Kidney (tissue), 22 donors: Measurements from ENCODE around the gene SPATS2L. TPM values are rescaled to one million over a fixed set of nuclear protein-coding genes. Genes with fewer than 3 reads are reported as not detected.

ENCODE experiments used
- DNase-seq, 5 donors: peaks; one replicate each; pipeline ENCODE4 v3.0.0-alpha.2; 2013 to 2020
- FAIRE-seq: peaks from 2 replicates; lab custom pipeline; 2012; peaks lifted over from hg19 to GRCh38; lab: Jason Lieb, UNC
- H3K27ac ChIP-seq, 2 donors: one replicate each; pipeline ENCODE4 v1.7.0; 2013; ENCODE audit warnings: low read depth in 2 of 2, low read length in 2 of 2, inconsistent platforms in 1 of 2
- H3K27me3 ChIP-seq: one replicate; pipeline ENCODE4 v1.7.1; 2013; ENCODE audit warnings: low read length, inconsistent platforms; ENCODE audit not compliant: control insufficient read depth, insufficient read depth
- H3K36me3 ChIP-seq, 3 donors: one replicate each; pipeline versions ENCODE4 v1.7.0 to v1.7.1; 2013; ENCODE audit warnings: low read length in 3 of 3, control low read depth in 1 of 3, inconsistent platforms in 1 of 3; ENCODE audit not compliant: insufficient read depth in 3 of 3, control insufficient read depth in 2 of 3
- H3K4me1 ChIP-seq, 3 donors: one replicate each; pipeline versions ENCODE4 v1.7.0 to v1.7.1; 2013; ENCODE audit warnings: low read length in 3 of 3, inconsistent platforms in 1 of 3, low read depth in 1 of 3; ENCODE audit not compliant: control insufficient read depth in 2 of 3, insufficient read depth in 2 of 3
- H3K4me3 ChIP-seq, 3 donors: one replicate each; pipeline versions ENCODE4 v1.7.0 to v1.8.1; 2013; ENCODE audit warnings: low read length in 3 of 3, control low read depth in 1 of 3, inconsistent platforms in 1 of 3
- H3K9ac ChIP-seq, 3 donors: one replicate each; pipeline versions ENCODE4 v1.7.0 to v1.7.1; 2013; ENCODE audit warnings: low read length in 3 of 3, control low read depth in 1 of 3, inconsistent platforms in 1 of 3
- H3K9me3 ChIP-seq, 3 donors: one replicate each; pipeline versions ENCODE4 v1.7.0 to v1.7.1; 2013; ENCODE audit warnings: low read length in 3 of 3, control low read depth in 1 of 3, inconsistent platforms in 1 of 3; ENCODE audit not compliant: control insufficient read depth in 2 of 3, insufficient read depth in 1 of 3
- intact Hi-C: fragments of 100-400 bp; cut with DNase I; formaldehyde crosslinking; loops from one replicate; pipeline ENCODE4 v1.11.1; 2022
- long read RNA-seq, 10 donors: library from polyadenylated mRNA in 1 of 10; unstranded in 1 of 10; transcript quantifications; one replicate each; pipeline ENCODE4 v2.0.0 and lab custom pipeline, GENCODE V29; 2021 to 2026
- polyA plus RNA-seq: library from polyadenylated mRNA; stranded (reverse); fragments of 350-450 nt; fragmentation: Illumina TruSeq; extraction: RNeasy Lipid Tissue Mini Kit (QIAGEN cat#74804); gene quantifications from one replicate; pipeline ENCODE4 v1.2.3, GENCODE V29; 2014; ENCODE audit warnings: low read depth, low replicate concordance; ENCODE audit not compliant: insufficient read depth
- total RNA-seq: library from RNA; stranded (reverse); fragmentation: NEBNext Ultra II Directional; extraction: Animal tissue kit (Norgen Biotek cat#: 25700); gene quantifications from one replicate; pipeline ENCODE4 v1.2.1, GENCODE V29; 2021
- TF ChIP-seq, protein P1 (sequence below): IDR thresholded peaks from 3 replicates; pipeline ENCODE4 v1.5.1; 2012; ENCODE audit warnings: mild to moderate bottlenecking, moderate library complexity, borderline replicate concordance; ENCODE audit not compliant: insufficient read depth; ENCODE audit errors: extremely low read depth
- donor health status: control.
- donor health status: control.
- donor health status: control.
- donor health status: control.
- donor health status: control.
- donor health status: DM: yes; HTN: yes; CAD: no.
- donor health status: Normal renal cell carcinoma (clear cell type).

SPATS2L gene, protein sequence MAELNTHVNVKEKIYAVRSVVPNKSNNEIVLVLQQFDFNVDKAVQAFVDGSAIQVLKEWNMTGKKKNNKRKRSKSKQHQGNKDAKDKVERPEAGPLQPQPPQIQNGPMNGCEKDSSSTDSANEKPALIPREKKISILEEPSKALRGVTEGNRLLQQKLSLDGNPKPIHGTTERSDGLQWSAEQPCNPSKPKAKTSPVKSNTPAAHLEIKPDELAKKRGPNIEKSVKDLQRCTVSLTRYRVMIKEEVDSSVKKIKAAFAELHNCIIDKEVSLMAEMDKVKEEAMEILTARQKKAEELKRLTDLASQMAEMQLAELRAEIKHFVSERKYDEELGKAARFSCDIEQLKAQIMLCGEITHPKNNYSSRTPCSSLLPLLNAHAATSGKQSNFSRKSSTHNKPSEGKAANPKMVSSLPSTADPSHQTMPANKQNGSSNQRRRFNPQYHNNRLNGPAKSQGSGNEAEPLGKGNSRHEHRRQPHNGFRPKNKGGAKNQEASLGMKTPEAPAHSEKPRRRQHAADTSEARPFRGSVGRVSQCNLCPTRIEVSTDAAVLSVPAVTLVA
- total RNA-seq, result 166 TPM
- 86.1 TPM for polyA plus RNA-seq
- long read RNA-seq, donor 1, transcript SPATS2L-223 (3 exons, 745 nt), result major isoform, 7 of 41 reads
- long read RNA-seq, donor 1, partial matches to known transcripts, result 31 of 41 reads
- long read RNA-seq, donor 1, other reads (novel, unspliced or antisense), result 0 of 41 reads
- long read RNA-seq, donor 2, partial matches to known transcripts, result 106 of 125 reads
- long read RNA-seq, donor 2, other reads (novel, unspliced or antisense), result 9 of 125 reads
- long read RNA-seq, donor 3, transcript SPATS2L-204 (13 exons, 2,463 nt), result major isoform, 6 of 120 reads
- long read RNA-seq, donor 3, partial matches to known transcripts, result 104 of 120 reads
- long read RNA-seq, donor 3, other reads (novel, unspliced or antisense), result 0 of 120 reads
- long read RNA-seq, donor 4, partial matches to known transcripts, result 29 of 48 reads
- long read RNA-seq, donor 4, other reads (novel, unspliced or antisense), result 10 of 48 reads
- long read RNA-seq, donor 5, partial matches to known transcripts, result 5 of 6 reads
- long read RNA-seq, donor 5, other reads (novel, unspliced or antisense), result 0 of 6 reads
- long read RNA-seq, donor 6, partial matches to known transcripts, result 38 of 53 reads
- long read RNA-seq, donor 6, other reads (novel, unspliced or antisense), result 6 of 53 reads
- long read RNA-seq, donor 7, full-length matches to known transcripts, result 55 of 222 reads
- long read RNA-seq, donor 7, partial matches to known transcripts, result 101 of 222 reads
- long read RNA-seq, donor 7, other reads (novel, unspliced or antisense), result 66 of 222 reads
- long read RNA-seq, donor 8, transcript SPATS2L-204 (13 exons, 2,463 nt), result major isoform, 7 of 131 reads
- long read RNA-seq, donor 8, partial matches to known transcripts, result 113 of 131 reads
- long read RNA-seq, donor 8, other reads (novel, unspliced or antisense), result 0 of 131 reads
- long read RNA-seq, donor 9, partial matches to known transcripts, result 53 of 57 reads
- long read RNA-seq, donor 9, other reads (novel, unspliced or antisense), result 0 of 57 reads
- long read RNA-seq, donor 10, transcript SPATS2L-223 (3 exons, 745 nt), result major isoform, 7 of 33 reads
- long read RNA-seq, donor 10, transcript SPATS2L-204 (13 exons, 2,463 nt), result minor isoform, 5 of 33 reads
- long read RNA-seq, donor 10, partial matches to known transcripts, result 17 of 33 reads
- long read RNA-seq, donor 10, other reads (novel, unspliced or antisense), result 0 of 33 reads

DNA sequence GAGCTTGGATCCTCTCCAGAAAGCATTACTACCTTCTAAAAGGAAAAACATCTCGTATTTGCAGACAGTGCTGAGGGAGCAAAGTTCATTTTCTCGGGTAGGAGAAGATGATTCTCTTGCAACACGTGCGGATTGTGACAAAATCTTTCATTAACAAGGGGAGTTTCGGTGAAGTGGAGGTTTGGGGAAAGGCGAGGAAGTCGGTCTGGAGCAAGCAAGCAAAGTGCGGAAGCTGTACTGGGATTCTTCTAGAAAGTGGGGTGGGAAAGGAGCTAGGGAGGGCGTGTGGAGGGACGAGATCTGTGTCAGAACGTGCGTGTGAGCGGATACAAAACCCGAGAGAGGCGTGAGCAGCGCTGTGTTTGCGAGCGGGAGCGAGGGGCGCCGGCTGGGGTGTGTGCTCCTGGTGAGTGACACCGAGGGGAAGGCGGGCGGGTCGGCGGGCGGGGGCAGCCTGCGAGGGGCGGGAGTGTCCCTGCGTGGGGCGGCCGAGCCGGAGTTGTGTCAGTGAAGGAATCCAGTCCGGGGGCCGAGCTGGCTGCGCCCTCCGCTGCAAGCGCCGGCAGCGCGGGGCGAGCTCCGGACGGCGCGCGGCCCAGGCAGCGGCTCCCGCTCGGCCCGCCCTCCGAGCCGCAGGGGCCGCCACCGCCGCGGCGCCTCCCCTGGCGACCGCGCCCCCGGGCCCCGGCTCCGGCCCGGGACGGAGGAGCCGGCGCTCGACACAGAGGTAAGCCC, at the start of gene SPATS2L:
Gene SPATS2L, plus strand, starts transcription at position 498 of the 735 bp plus-strand sequence. CDS start 82,552 bp downstream, outside the sequence.
- TF ChIP-seq, protein P1, sequence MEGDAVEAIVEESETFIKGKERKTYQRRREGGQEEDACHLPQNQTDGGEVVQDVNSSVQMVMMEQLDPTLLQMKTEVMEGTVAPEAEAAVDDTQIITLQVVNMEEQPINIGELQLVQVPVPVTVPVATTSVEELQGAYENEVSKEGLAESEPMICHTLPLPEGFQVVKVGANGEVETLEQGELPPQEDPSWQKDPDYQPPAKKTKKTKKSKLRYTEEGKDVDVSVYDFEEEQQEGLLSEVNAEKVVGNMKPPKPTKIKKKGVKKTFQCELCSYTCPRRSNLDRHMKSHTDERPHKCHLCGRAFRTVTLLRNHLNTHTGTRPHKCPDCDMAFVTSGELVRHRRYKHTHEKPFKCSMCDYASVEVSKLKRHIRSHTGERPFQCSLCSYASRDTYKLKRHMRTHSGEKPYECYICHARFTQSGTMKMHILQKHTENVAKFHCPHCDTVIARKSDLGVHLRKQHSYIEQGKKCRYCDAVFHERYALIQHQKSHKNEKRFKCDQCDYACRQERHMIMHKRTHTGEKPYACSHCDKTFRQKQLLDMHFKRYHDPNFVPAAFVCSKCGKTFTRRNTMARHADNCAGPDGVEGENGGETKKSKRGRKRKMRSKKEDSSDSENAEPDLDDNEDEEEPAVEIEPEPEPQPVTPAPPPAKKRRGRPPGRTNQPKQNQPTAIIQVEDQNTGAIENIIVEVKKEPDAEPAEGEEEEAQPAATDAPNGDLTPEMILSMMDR, result no peak
- Histone ChIP-seq H3K27ac (peak within 1 kb of the TSS; percentile 81 to 90), H3K27me3 (no peaks in the 10 kb centered on the region), H3K36me3 (no peaks in the 10 kb centered on the region), H3K4me3 (peak within 1 kb of the TSS; percentile 78 to 86 (median 79)), H3K9me3 (no peaks in the 10 kb centered on the region), H3K4me1 (peaks cover 0 to 7% (median 5%) of the 10 kb centered on the region in 3 donors), H3K9ac (peak within 1 kb of the TSS; percentile 47 to 88 (median 57))
- DNase-seq, result peak; percentile 83 to 94 (median 88)
- FAIRE-seq, result no peak
- intact Hi-C loops, result loop anchor here (10.0 kb wide), 2 partner anchors 178 to 322 kb away; no protein-coding TSS in a partner anchor

DNA sequence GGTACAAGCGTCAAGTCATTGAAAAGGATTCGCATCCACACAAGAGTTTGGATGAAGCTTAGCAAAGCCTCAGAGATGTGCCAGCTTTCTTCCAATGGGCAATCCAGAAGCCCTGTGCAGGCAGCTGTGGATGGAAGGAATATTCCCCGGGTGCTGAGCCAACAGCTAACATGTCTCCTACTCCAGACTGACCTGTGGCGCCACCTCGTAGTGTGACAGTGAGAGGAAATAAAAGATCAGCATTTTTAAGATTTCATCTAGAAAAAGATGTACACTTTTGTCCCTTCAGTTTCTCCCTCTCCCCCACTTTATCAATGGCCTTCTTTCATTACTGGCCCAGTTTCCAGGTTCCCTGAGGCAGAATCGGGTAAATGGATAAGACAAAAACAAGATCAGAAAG, 48.9 kb upstream of the SPATS2L start:
- TF ChIP-seq, protein P1, result no peak
- H3K9ac ChIP-seq, result no peak overlapping the region
- H3K27ac ChIP-seq, result no peak overlapping the region
- no peak overlapping the region for H3K4me3 ChIP-seq
- peaks cover 0 to 4% (median 3%) of the 10 kb centered on the region in 3 donors for H3K4me1 ChIP-seq
- no peaks in the 10 kb centered on the region for H3K36me3 ChIP-seq
- no peaks in the 10 kb centered on the region for H3K9me3 ChIP-seq
- FAIRE-seq, result no peak
- H3K27me3 ChIP-seq, result no peaks in the 10 kb centered on the region
- intact Hi-C loops, result no loop called here
- no peak for DNase-seq
